ENCODE measurements around the gene DLK1.

DNA sequence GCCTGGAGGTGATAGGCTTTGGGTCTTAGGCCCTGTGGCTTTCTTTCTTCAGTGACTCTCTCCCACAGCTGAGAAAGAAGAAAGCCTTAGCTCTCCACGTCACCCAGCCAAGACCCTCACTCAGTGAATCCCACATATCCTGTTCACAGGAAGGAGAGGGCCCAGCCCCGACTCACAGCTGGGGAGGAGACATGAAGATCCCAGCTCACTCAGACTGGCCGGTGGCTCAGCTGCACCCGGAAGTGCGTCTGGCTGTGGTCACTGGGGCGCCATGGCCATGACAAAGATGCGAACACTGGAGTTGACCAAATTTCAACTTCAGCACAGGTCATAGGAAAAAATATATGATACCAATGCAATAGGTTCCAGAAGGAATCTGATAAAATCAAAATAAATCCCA is 14.2 kb downstream of the DLK1 start:
- TF ChIP-seq, protein P1, sequence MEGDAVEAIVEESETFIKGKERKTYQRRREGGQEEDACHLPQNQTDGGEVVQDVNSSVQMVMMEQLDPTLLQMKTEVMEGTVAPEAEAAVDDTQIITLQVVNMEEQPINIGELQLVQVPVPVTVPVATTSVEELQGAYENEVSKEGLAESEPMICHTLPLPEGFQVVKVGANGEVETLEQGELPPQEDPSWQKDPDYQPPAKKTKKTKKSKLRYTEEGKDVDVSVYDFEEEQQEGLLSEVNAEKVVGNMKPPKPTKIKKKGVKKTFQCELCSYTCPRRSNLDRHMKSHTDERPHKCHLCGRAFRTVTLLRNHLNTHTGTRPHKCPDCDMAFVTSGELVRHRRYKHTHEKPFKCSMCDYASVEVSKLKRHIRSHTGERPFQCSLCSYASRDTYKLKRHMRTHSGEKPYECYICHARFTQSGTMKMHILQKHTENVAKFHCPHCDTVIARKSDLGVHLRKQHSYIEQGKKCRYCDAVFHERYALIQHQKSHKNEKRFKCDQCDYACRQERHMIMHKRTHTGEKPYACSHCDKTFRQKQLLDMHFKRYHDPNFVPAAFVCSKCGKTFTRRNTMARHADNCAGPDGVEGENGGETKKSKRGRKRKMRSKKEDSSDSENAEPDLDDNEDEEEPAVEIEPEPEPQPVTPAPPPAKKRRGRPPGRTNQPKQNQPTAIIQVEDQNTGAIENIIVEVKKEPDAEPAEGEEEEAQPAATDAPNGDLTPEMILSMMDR (IDR thresholded peaks at IDR 0.05) = no peak
- no peak for TF ChIP-seq POLR2A (IDR thresholded peaks at IDR 0.05)
